HG03095 (cell line): Measurements from ENCODE around the gene PDE4B.
"Not testable (repeated sequence)": the region's sequence is repeated elsewhere in the genome, so short reads cannot be mapped to it uniquely, and the experiment has no call there.

Experiments
- ATAC-seq: cut with Tn5 transposase; IDR thresholded peaks from one replicate; pipeline ENCODE4 v1.9.1; 2021; ENCODE audit warnings: moderate library complexity; ENCODE audit not compliant: unreplicated experiment

The PDE4B gene

DNA sequence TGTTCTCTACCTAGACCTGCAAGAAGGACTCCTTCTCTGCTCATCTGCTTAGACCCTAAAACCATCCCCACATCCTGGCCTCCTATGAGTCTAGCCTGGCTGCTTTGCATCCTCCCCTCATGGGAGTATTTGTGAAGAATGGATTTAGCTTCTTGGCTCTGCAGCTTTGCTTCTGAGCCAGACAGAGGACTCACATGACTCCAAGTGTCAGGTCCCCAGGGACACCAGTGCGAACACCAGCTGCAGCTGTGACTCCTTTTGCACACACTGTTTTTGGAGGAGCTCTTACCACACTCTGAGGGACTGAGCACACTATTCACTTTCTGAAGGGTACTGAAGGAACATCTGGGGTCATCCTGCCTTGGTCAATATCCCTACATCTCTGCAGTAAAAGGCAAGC lies 609.5 kb downstream of the PDE4B start:
- peak; percentile 82 for ATAC-seq

- ATAC-seq: no peak
Measured at GRCh38 chr1:66403007-66403731, 610.5 kb downstream of the PDE4B start.

DNA sequence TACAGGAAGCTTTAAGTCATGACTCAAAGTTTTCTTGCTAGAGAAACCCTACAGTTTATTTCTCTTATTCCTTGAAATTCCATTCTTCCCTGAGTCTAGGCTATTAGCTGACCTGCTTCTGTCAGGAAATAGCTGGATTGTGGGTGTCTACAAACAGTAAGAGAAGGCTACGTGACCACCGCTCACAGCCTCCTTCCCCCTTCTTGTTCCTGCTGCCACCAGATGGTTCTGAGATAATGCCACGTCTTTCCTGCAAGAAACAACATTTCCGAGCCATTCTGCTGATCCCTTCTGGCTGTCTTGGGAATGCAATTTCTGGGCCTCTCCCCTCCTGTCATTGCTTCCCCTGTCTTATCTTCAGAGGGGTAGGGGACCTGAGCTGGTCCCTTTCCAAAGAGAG lies 612.4 kb downstream of the PDE4B start:
- ATAC-seq: no peak

- not testable (repeated sequence) for ATAC-seq
Measured at GRCh38 chr1:66411449-66411848, 618.8 kb downstream of the PDE4B start.

DNA sequence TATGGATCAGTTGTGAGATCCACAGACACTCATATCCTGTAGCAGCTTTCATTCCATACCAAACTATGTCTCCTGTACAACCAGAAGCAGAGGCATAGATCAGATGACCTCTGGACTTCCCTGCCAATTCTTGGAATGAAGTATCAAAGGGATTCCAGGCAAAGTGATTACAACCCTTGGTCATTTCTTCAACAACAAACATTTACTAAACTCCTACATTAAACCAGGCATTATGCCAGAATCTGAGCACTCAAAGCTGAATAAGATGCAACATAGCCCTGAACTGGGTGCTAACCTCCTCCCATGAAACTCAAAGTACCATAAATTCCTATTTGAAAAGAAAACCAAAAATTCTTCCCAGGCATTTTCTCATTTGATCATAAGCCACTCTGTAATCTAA lies 620.0 kb downstream of the PDE4B start:
- ATAC-seq: no peak

GRCh38 chr1:66413136-66413837 lies 620.6 kb downstream of the PDE4B start:
- peak; percentile 78 for ATAC-seq

DNA sequence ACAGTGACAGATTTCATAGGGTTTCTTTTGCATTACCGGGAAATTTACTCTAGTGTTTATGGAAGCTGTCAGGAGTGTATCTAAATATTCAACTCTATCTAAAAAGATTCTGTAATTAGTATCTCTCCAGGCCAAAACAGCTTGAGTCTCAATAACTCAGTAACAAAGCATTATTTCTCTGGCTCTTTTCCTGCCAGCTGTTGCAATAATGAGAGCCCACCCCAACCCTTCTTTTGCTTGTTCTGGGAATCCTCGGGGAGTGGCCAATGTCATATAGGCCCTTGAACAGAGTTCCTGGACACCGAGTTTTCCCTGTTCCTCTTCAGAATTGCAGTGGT lies 621.1 kb downstream of the PDE4B start:
- ATAC-seq: no peak

- no peak for ATAC-seq
Measured at GRCh38 chr1:66415281-66415680, 622.6 kb downstream of the PDE4B start.

- no peak for ATAC-seq
Measured at GRCh38 chr1:66415866-66416265, 623.2 kb downstream of the PDE4B start.

GRCh38 chr1:66416295-66416694 lies 623.6 kb downstream of the PDE4B start:
- ATAC-seq: no peak

DNA sequence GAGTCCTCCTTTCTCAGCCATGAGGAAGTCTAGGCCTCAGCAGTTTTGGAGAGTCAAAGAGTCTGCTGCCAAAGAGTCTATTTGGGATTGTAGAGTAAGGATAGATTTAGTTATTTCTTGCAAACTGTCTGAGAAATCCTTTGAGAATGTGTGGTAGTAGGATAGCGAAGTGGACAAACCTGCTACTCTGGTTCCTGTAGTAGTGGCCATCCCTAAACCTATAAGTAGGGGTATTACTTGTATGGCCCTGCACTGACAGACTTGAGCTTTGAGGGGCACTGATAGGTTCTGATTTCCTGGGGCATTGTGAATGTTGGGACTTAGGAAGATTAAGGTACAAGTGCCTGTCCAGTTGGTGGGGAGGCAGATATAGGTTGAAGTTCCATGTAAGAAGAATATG lies 625.3 kb downstream of the PDE4B start:
- ATAC-seq: no peak

DNA sequence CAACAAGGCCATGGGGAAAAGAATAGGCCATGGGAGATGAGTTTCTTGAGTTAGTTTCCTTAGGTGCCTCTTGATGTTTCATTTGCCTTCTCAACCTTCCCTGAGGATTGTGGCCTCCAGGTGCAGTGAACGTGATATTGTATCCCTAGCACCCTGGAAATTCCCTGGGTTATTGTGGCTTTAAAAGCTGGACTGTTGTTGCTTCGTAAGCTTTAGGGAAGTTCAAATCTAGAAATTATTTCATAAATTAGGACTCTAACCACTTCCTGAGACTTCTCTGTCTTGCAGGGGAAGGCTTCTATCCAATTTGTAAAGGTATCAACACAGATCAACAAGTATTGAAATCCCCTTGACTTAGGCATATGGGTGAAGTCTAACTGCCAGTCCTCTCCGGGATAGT lies 627.5 kb downstream of the PDE4B start:
- ATAC-seq: not testable (repeated sequence)

DNA sequence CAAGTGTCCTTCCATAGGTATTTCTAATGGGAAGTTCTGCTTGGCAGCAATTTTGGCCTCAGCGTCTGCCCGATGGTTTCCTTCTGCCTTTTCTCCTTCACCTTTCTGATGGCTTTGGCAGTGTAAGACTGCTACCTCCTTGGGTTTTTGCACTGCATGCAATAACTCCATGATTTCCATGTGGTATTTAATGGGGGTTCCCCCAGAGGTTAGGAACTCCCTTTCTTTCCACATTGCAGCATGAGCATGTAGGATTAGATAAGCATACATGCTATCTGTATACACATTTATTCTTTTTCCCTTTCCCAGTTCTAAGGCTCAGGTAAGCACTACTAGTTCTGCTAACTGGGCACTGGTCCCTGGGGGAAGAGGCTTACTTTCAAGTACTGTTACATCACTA lies 628.2 kb downstream of the PDE4B start:
- ATAC-seq: not testable (repeated sequence)

DNA sequence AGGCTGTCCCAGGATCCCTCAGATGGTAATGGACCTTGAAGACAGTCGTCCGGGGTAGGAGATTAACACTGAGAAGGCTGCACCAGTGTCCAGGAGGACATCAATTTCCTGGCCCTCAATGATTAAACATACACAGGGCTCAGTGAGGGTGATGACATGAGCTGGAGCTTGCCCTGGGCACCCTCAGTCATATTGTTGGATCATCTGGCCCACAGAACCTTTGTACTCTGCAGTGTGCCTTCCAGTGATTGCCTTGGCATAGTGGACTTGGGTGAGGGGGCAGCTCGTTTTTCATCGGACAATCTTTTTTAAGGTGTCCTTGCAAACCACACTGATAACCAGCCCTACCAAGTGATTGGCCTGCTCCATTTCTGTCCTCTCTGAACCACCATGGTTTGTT lies 630.1 kb downstream of the PDE4B start:
- no peak for ATAC-seq
